GM13976 (cell line): Measurements from ENCODE around the gene ARAP1.

Experiments
- DNase-seq: peaks from one replicate; pipeline ENCODE4 v3.0.0; 2012; ENCODE audit warnings: low spot score
- CTCF ChIP-seq: IDR thresholded peaks from 2 replicates; pipeline ENCODE4 v1.5.1; 2012; ENCODE audit warnings: borderline replicate concordance, mild to moderate bottlenecking; ENCODE audit not compliant: insufficient read depth; ENCODE audit errors: extremely low read depth, missing control alignments, control extremely low read depth
- in situ Hi-C: fragments of 300-500 bp; cut with MboI; formaldehyde crosslinking; loops from one replicate; pipeline ENCODE4 v1.12.0; 2022; ENCODE audit warnings: low sequenced_read_pairs, mixed read lengths, inconsistent platforms; ENCODE audit not compliant: unreplicated experiment

ARAP1 gene

GRCh38 chr11:72709478-72710238 lies 42.5 kb downstream of the ARAP1 start:
- TF ChIP-seq CTCF = no peak
- no peak for DNase-seq
- in situ Hi-C loops = no loop called here

- TF ChIP-seq CTCF = no peak
- in situ Hi-C loops = no loop called here
- DNase-seq = no peak
Observed at GRCh38 chr11:72707032-72707431, 45.2 kb downstream of the ARAP1 start.

GRCh38 chr11:72706579-72706978 lies 45.6 kb downstream of the ARAP1 start:
- no peak for TF ChIP-seq CTCF
- no peak for DNase-seq
- in situ Hi-C loops = no loop called here

DNA sequence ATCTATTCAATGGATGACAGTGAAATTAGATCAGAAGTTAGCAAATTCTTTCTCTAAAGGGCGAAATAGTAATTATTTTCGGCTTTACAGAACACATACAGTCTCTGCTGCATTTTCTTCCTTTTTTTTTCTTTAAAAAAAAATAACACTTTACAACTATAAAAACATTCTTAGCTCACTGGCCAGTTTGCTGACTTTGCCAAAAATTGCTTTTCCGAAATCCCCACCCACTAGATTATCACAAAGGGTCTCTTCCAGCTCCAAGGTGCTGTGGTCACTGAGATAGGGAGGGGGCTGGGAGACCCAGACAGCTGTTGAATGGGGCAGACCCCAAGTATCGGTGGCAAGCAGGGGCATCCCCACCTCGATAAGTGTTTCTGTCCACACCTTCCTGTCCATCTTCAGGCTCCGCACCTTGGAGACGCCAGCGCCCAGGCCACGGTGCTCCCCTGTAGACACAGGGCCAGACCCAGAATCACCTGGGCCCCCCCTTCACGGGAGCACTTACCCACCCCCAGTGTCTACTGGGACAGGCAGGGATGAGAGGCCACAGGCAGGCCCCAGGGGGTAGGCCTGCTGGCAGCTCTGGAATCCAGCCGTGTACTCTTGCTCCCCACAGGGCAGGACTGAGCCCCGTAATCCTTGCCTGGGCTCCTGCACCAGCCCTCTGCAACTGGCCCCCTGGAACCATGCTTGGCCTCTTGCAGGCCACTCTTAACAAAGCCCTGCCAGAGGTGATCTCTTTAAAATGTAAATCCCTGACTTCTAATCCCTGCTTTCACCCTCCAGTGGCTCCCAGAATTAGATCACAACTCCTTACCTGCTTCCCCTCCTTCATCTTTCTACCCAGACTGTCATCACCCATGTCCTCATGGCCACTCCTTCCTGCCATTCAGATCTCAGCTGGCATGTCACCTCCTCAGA lies 46.5 kb downstream of the ARAP1 start:
- in situ Hi-C loops = no loop called here

GRCh38 chr11:72704783-72705265 lies 47.4 kb downstream of the ARAP1 start:
- in situ Hi-C loops = no loop called here
- TF ChIP-seq CTCF = no peak
- no peak for DNase-seq

More for the DNA sequence above, 46.5 kb downstream of the ARAP1 start:
- no peak for TF ChIP-seq CTCF
- no peak for DNase-seq

DNA sequence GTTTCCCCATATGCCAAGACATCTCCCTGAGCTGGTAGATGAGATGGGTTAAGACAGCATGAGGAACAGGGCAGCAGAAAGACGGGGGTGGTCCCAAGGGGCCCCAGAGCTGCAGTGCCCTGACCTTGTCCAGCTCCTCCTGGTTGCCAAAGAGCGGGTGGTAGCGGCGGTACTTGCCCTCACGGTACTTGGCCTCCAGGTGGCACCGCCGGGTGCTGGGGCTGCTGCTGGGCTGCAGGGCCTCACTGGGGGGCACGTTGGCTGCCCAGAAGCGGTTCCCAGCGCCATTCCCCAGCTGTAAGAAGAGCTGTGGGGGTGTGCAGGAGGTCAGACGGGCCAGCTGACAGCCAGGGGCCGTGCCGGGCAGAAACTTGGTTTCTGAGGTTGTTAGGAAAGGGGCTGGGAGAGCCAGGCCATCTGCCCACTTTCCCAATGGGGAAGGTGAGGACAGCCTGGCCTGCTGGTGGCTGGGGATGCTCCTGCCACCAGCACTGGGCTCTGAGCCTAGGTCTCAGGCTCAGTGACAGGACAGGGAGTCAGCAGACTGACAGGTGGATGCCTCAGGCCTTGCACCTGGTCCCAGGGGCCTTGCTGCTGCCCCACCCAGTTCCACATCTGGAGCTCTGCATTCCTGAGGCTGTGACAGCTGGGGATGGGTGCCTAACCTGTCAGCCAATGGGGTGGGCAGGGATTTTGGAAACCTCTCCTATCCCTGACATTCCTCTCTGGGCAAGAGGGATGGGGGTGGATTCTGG lies 48.0 kb downstream of the ARAP1 start:
- no peak for DNase-seq
- TF ChIP-seq CTCF = no peak
- in situ Hi-C loops = no loop called here
